ENCODE measurements around the gene SYK.

DNA sequence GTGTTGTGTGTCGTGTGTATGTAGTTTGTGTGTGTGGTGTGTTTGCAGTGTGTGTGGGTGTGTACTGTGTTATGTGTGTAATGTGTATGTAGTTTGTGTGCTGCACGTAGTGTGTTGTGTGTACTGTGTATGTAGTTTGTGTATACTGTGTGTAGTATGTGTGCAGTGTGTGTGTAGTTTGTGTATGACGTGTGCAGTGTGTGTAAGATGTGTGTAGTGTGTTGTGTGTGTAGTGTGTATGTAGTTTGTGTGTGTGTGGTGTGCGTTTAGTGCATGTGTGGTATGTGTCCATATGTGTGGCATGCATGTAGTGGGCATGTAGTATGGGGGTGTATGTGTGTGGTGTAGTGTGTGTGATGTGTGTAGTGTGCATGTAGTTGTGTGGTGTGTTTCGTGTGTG is 39.6 kb downstream of the SYK start:
- no peak for TF ChIP-seq POLR2A (IDR thresholded peaks at IDR 0.05; ENCODE audit: low read depth, low read length)
- TF ChIP-seq POLR2AphosphoS5 (IDR thresholded peaks at IDR 0.05; ENCODE audit: low read depth, low read length) = no peak
- TF ChIP-seq TAF1 (IDR thresholded peaks at IDR 0.05; ENCODE audit: low read depth, low read length) = no peak
- no peak for TF ChIP-seq POU2F2 (IDR thresholded peaks at IDR 0.05; ENCODE audit: low read depth, low read length)

All from GM12891 (cell line).